SK-N-SH (cell line): ENCODE results near the gene DIS3L2.

Source experiments
- CTCF ChIP-seq: fragments of 200-600 bp; sonication (generic); IDR thresholded peaks from 2 replicates; pipeline ENCODE4 v1.6.1; 2017; ENCODE audit warnings: antibody characterized with exemption, mild to moderate bottlenecking, moderate library complexity
- IRF3 ChIP-seq: fragments of 150-350 bp; IDR thresholded peaks from 2 replicates; pipeline ENCODE4 v1.6.1; 2016; ENCODE audit warnings: mild to moderate bottlenecking, low read depth, low read length
- MAX ChIP-seq: IDR thresholded peaks from 2 replicates; pipeline ENCODE4 v1.4.0; 2012; ENCODE audit warnings: low read depth
- RAD21 ChIP-seq: IDR thresholded peaks from 2 replicates; pipeline ENCODE4 v1.6.1; 2012; ENCODE audit warnings: mild to moderate bottlenecking, low read length
- SIN3A ChIP-seq: IDR thresholded peaks from 2 replicates; pipeline ENCODE4 v1.6.1; 2012; ENCODE audit warnings: low read depth, mild to moderate bottlenecking, low read length, moderate library complexity, borderline replicate concordance
- USF1 ChIP-seq: IDR thresholded peaks from 2 replicates; pipeline ENCODE4 v1.4.0; 2012; ENCODE audit warnings: low read depth, borderline replicate concordance
- ZBTB33 ChIP-seq: IDR thresholded peaks from 2 replicates; pipeline ENCODE4 v1.4.0; 2012; ENCODE audit warnings: low read depth, borderline replicate concordance

GRCh38 chr2:232365621-232366321 lies 404.3 kb downstream of the DIS3L2 start:
- TF ChIP-seq RAD21 (peak; percentile 41), SIN3A (no peak), IRF3 (no peak), CTCF (peak; percentile 59), MAX (no peak), ZBTB33 (no peak), USF1 (no peak)
